Stimulated activated CD4-positive, alpha-beta T cell treated with anti-CD3 and anti-CD28 coated beads, TNF-alpha, amount 100 ng/mL, for 24 hours (primary cell): Measurements from ENCODE around the gene VAPB.

Experiments
- DNase-seq, 3 experiments: peaks; one replicate each; pipeline ENCODE4 v3.0.0-alpha.2; 2020; ENCODE audit warnings: low read depth in 3 of 3

Gene VAPB

DNA sequence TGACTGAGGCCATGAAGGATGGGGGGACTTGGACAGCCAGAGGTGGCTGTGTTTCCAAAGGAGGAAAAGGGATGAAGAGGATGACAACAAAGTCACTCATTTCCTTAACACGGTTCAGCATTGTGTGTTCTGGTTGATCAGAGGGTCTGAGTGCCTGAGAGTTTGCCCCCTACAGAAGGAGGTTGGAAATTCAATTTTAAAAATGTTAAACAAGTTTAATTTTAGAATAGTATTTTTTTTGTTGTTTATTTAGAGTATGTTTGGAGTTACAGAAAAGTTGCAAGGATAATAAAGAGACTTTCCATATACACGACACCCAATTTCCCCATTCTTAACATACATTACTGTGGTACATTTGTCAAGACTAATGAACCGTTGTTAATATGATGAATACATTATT lies 10.3 kb upstream of the VAPB start:
- no peak for DNase-seq

GRCh38 chr20:58381627-58382026 lies 7.4 kb upstream of the VAPB start:
- DNase-seq = no peak

- DNase-seq = no peak
These were observed 6.9 kb upstream of the VAPB start for GRCh38 chr20:58382096-58382495.

DNA sequence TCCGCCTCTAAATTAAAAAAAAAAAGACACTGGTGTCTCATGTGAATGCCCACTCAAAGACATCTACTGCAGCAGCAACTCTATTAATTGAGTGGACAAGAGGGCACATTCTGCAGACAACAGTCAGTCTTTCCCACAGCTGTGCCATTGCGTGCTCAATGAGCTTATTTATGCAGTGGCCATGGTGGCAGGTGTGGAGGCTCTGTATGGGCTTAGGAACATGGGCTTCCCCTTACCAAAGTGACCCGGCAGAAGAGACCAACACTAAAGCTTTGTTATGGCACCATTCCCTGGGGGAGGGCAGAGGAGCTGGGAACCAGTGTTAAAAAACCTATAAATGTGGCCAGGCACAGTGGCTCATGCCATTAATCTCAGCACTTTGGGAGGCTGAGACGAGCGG lies 4.2 kb upstream of the VAPB start:
- no peak for DNase-seq

- no peak for DNase-seq
These were observed 914 bp upstream of the VAPB start for GRCh38 chr20:58388028-58388601.

GRCh38 chr20:58389324-58389967 lies 417 bp downstream of the VAPB start:
- DNase-seq = peak in 1 of 3 experiments; percentile 16

- no peak for DNase-seq
These were observed 1.1 kb downstream of the VAPB start for GRCh38 chr20:58389968-58390658.

DNA sequence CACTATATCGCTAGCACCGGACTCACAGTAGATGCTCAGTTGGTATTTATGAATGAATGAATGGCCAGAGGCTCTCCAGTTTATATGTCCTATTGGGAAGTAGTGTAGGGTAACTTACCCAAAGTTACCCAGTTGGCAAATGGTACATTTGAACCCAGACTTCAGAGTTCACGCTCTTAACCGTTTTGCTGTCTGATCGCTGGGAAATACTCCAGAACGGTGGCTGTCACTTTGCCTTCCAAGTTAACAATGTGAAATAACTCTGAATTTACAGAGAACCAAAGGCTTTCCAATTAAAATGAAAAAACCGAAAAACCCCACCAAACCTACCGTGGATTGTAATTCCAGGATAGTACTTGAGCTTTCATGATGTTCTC lies 1.6 kb downstream of the VAPB start:
- DNase-seq = no peak

DNA sequence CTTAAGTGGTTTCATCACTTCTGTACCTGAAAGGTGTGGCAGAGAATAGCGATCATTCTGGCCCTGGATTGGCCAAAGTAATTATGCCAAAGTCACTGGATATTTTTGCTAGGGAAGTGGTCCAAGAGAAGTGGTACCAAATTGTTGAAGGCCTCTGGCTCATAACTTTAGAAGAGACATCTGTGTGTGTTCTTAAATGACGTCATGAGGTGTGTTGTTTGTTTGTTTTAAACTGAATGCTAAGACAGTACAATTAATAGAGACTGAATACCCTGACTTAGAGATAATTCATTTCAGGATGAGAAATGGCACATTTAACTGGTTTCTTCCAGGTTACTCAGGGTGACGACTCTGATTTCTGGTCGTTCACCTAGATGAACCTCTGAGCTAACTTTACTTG lies 3.3 kb downstream of the VAPB start:
- no peak for DNase-seq

- DNase-seq = no peak
These were observed 4.3 kb downstream of the VAPB start for GRCh38 chr20:58393299-58393698.

GRCh38 chr20:58394801-58395200 lies 5.8 kb downstream of the VAPB start:
- DNase-seq = no peak

GRCh38 chr20:58395604-58396003 lies 6.6 kb downstream of the VAPB start:
- no peak for DNase-seq

DNA sequence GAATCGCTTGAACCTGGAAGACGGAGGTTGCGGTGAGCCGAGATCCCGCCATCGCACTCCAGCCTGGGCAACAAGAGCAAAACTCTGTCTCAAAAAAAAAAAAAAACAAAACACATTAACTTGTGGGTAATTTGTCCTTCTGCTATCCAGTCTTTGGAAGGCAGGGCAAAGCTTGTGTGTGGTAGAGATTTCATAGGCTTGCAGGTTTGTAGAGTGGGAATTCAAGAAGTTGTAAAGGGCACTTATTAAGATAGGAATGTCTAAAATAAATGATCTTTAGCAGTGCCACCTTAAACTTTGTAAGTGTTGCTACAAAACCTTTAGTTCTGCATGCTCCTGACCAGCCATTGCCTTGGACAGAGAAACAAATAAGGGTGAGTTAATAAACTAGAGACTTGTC lies 8.4 kb downstream of the VAPB start:
- DNase-seq = no peak

DNA sequence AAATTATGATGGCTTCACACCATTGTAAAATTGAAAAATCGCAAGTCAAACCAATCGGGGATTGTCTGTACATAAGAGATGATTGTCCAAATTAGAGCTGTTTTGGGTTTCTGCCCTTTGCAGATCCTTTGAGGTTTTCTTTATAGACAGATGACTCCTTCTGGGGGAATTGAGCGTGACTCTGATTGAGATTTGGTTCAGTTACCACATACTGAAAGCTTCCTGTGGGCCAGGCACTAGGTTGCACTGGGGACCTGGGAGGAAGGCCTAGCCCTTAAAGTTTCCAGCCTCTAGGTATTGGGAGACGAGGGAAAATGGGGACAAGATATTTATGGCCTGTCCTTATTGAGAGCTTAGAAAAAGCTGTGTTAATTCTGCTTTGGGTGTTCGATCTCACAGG lies 9.2 kb downstream of the VAPB start:
- DNase-seq = no peak

DNA sequence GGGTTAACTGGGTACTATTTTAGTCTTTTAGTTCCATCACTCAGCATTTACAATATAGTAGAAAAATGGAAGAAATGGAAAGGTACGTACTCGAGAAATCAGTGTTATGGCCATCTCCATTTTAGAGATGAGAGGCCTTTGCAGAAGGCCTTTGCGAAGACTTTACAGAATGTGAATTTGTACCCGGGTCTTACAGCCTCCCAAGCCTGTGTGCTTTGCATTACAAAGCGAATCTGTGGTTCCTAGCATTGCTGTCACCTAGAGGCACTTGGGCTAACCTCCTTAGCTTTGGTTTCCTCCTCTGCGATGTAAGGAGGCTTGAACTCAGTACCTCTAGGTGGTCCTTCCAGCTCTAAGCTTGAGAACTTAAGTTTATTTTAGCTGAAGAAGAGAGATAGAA lies 10.9 kb downstream of the VAPB start:
- no peak for DNase-seq

GRCh38 chr20:58401162-58401561 lies 12.1 kb downstream of the VAPB start:
- DNase-seq = no peak

DNA sequence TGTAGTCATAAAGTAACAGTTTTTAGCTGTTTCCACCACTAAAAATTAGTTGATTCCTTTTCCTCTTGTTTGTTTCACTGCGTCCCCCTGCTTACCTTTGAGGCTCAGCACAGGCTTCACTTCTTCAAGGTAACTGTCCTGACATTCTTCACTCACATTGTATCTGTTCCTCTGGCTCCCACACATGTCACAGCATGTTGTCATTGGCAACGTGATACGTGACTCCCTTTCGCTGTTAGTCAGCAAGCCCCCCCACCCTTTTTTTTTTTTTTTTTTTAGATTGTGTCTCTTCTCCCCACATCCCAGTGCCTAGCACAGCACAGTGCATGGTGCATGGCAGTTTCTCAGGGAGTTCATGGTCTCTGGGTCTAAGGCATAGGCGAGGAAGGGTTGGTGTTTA lies 13.3 kb downstream of the VAPB start:
- DNase-seq = no peak

- DNase-seq = no peak
These were observed 13.8 kb downstream of the VAPB start for GRCh38 chr20:58402827-58403226.

DNA sequence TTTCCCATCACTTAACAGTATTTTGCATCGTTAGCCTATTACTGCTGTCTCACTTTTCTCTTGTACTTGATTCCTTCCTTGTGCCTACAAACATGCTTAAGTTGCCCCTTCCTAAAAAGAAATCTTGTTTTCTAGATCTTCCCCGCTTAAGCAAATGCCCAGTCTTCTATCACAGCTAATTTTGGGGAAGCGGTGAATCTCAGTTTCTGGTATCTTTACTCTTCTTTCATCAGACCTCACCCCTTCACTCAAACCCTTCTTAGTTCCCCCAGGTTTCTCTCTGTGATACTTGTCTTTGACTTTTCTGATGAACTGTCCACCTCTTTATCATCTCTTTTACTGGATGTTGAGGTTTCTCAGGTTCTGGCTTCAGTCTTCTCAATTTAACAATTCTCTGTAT lies 14.2 kb downstream of the VAPB start:
- DNase-seq = no peak

DNA sequence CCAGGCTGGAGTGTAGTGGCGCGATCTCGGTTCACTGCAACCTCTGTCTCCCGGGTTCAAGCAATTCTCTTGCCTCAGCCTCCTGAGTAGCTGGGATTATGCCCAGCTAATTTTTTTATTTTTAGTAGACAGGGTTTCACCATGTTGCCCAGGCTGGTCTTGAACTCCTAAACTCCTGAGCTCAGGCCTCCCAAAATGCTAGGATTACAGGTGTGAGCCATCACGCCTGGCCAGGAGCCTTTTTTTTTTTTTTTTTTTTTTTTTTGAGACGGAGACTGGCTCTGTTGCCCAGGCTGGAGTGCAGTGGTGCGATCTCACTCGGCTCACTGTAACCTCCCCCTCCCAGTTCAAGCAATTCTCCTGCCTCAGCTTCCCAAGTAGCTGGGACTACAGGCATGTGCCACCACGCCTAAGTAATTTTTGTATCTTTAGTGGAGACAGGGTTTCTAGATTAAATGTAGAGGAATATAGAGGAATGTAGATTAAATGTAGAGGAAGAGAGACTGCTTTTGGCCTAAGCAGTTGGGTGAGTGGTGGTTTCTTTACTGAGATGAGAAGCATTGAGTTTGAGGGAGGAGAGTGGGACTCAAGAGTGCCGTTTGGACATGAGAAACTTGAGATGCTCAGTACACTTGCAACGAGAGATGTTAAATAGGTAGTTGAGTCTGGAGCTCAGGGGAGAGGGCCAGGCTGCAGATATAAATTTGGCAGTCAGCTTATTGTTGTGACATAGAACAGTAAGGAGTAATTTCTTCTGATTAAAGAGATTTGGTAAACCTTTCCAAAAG lies 16.7 kb downstream of the VAPB start:
- DNase-seq = no peak

- no peak for DNase-seq
These were observed 17.5 kb downstream of the VAPB start for GRCh38 chr20:58406422-58407001.

- no peak for DNase-seq
These were observed 18.3 kb downstream of the VAPB start for GRCh38 chr20:58407201-58407873.
